ENCODE measurements around the gene KMT2B.

The KMT2B gene

GRCh38 chr19:35757749-35758608 is 40.2 kb downstream of the KMT2B start, which contains the start of gene PROSER3 (continued):
- TF ChIP-seq ZNF280C (tag by site-specific recombination; IDR thresholded peaks at IDR 0.05) (no peak), ZNF660 (tag by site-specific recombination; IDR thresholded peaks at IDR 0.05) (peak; percentile 76), ZNF530 (tag by site-specific recombination; IDR thresholded peaks at IDR 0.05; ENCODE audit: low read depth) (no peak), KLF16 (tag by site-specific recombination; IDR thresholded peaks at IDR 0.05) (peak; percentile 85), ZNF629 (tag by site-specific recombination; IDR thresholded peaks at IDR 0.05) (peak; percentile 74), ZNF843 (tag by site-specific recombination; IDR thresholded peaks at IDR 0.05) (peak; percentile 61), ZNF148 (tag by site-specific recombination; IDR thresholded peaks at IDR 0.05; ENCODE audit: borderline replicate concordance) (no peak), ZBTB20 (tag by site-specific recombination; IDR thresholded peaks at IDR 0.05) (peak; percentile 81), KLF9 (tag by site-specific recombination; IDR thresholded peaks at IDR 0.05; ENCODE audit: low read depth) (peak; percentile 94), MZF1 (tag by site-specific recombination; IDR thresholded peaks at IDR 0.05; ENCODE audit: borderline replicate concordance) (no peak), ZBTB48 (tag by site-specific recombination; IDR thresholded peaks at IDR 0.05) (peak; percentile 96), CTCF (tag by site-specific recombination; IDR thresholded peaks at IDR 0.05) (no peak), ZBTB21 (tag by site-specific recombination; IDR thresholded peaks at IDR 0.05) (no peak; the same call in 1 of the 2 replicates), PATZ1 (tag by site-specific recombination; IDR thresholded peaks at IDR 0.05) (peak; percentile 79), ZNF37A (tag by site-specific recombination; IDR thresholded peaks at IDR 0.05) (no peak), ZBTB26 (tag by site-specific recombination; optimal IDR thresholded peaks at IDR 0.05) (peak; percentile 100), OVOL3 (tag by site-specific recombination; IDR thresholded peaks at IDR 0.05) (peak; percentile 93), ZSCAN23 (tag by site-specific recombination; IDR thresholded peaks at IDR 0.05) (0 out of 2 replicates have a peak, but pooled peaks have one; percentile 55), ZNF184 (tag by site-specific recombination; IDR thresholded peaks at IDR 0.05) (no peak), ZNF423 (tag by site-specific recombination; IDR thresholded peaks at IDR 0.05) (no peak), ZXDB (tag by site-specific recombination; IDR thresholded peaks at IDR 0.05) (peak; percentile 97), ZNF791 (tag by site-specific recombination; IDR thresholded peaks at IDR 0.05) (no peak), ZNF626 (tag by site-specific recombination; IDR thresholded peaks at IDR 0.05) (no peak), TCF7L2 (IDR thresholded peaks at IDR 0.05; ENCODE audit: borderline replicate concordance, low read depth, low read length) (peak; percentile 80; the same call in 1 of the 2 replicates), ZNF692 (tag by site-specific recombination; IDR thresholded peaks at IDR 0.05) (peak; percentile 84), ZNF426 (tag by site-specific recombination; IDR thresholded peaks at IDR 0.05) (no peak), ZFHX2 (tag by site-specific recombination; conservative IDR thresholded peaks at IDR 0.05) (peak; percentile 94), HOXD13 (CRISPR knock-in tag; IDR thresholded peaks at IDR 0.05; ENCODE audit: borderline replicate concordance) (no peak), ZNF473 (tag by site-specific recombination; IDR thresholded peaks at IDR 0.05) (no peak)
